Stimulated activated CD4-positive, alpha-beta T cell treated with anti-CD3 and anti-CD28 coated beads, TNF-alpha, amount 100 ng/mL, for 24 hours (primary cell): ENCODE measurements around the gene TMEM154.

Source experiments
- DNase-seq, 3 experiments: peaks; one replicate each; pipeline ENCODE4 v3.0.0-alpha.2; 2020; ENCODE audit warnings: low read depth in 3 of 3

TMEM154 gene

GRCh38 chr4:152696764-152697261, 17.0 kb upstream of the TMEM154 start:
- DNase-seq: peak; percentile 4 to 47 (median 23)

- no peak for DNase-seq
Observed at GRCh38 chr4:152693871-152694270, 14.1 kb upstream of the TMEM154 start.

- no peak for DNase-seq
Observed at GRCh38 chr4:152691761-152692160, 12.0 kb upstream of the TMEM154 start.

- DNase-seq: no peak
Observed at GRCh38 chr4:152690706-152691651, 11.2 kb upstream of the TMEM154 start.

GRCh38 chr4:152689615-152690501, 10.1 kb upstream of the TMEM154 start:
- no peak for DNase-seq

- no peak for DNase-seq
Observed at GRCh38 chr4:152687974-152688599, 8.3 kb upstream of the TMEM154 start.

- no peak for DNase-seq
Observed at GRCh38 chr4:152686452-152687013, 6.7 kb upstream of the TMEM154 start.

GRCh38 chr4:152684587-152684986, 4.8 kb upstream of the TMEM154 start:
- DNase-seq: no peak

- no peak for DNase-seq
Observed at GRCh38 chr4:152684007-152684406, 4.2 kb upstream of the TMEM154 start.

- DNase-seq: no peak
Observed at GRCh38 chr4:152682143-152682941, 2.5 kb upstream of the TMEM154 start.

GRCh38 chr4:152680988-152681603, 1.3 kb upstream of the TMEM154 start:
- no peak for DNase-seq

- DNase-seq: no peak
Observed at GRCh38 chr4:152678841-152679240, 956 bp downstream of the TMEM154 start.

GRCh38 chr4:152677117-152677516, 2.7 kb downstream of the TMEM154 start:
- DNase-seq: no peak

GRCh38 chr4:152676052-152676854, 3.5 kb downstream of the TMEM154 start:
- DNase-seq: no peak

GRCh38 chr4:152674359-152674758, 5.4 kb downstream of the TMEM154 start:
- DNase-seq: no peak

- DNase-seq: no peak
Observed at GRCh38 chr4:152673489-152673888, 6.3 kb downstream of the TMEM154 start.

- DNase-seq: no peak
Observed at GRCh38 chr4:152672206-152673092, 7.3 kb downstream of the TMEM154 start.

- DNase-seq: no peak
Observed at GRCh38 chr4:152668338-152668964, 11.3 kb downstream of the TMEM154 start.
